Right atrium auricular region (tissue), 2 donors: ENCODE measurements around the gene DAP3. TPM values are rescaled to one million over a fixed set of nuclear protein-coding genes. Genes with fewer than 3 reads are reported as not detected.
A peak's percentile ranks its signal among the peaks of the same experiment; 100 is the strongest.
"Not testable (repeated sequence)": the region's sequence is repeated elsewhere in the genome, so short reads cannot be mapped to it uniquely, and the experiment has no call there.

Experiments
- DNase-seq: peaks from one replicate; pipeline ENCODE4 v3.0.0-alpha.2; 2019; ENCODE audit warnings: low spot score
- H3K27ac ChIP-seq, 2 donors: fragments of 200-600 bp; sonication (generic); 1 replicate in 1 of 2; 2 replicates in 1 of 2; pipeline ENCODE4 v1.5.1; 2016 to 2019
- H3K27me3 ChIP-seq, 2 donors: fragments of 200-600 bp; sonication (generic); one replicate each; pipeline versions ENCODE4 v1.5.1 to v1.6.0; 2017 to 2019
- H3K36me3 ChIP-seq: fragments of 200-600 bp; sonication (generic); one replicate; pipeline ENCODE4 v1.5.1; 2016
- H3K4me1 ChIP-seq, 2 donors: fragments of 200-600 bp; sonication (generic); one replicate each; pipeline versions ENCODE4 v1.5.1 to v1.6.0; 2017 to 2019
- H3K4me3 ChIP-seq, 2 donors: fragments of 200-600 bp; sonication (generic); 1 replicate in 1 of 2; 2 replicates in 1 of 2; pipeline ENCODE4 v1.5.1; 2017 to 2019; ENCODE audit warnings: mild to moderate bottlenecking in 1 of 2, moderate library complexity in 1 of 2
- H3K9me3 ChIP-seq, 2 donors: fragments of 200-600 bp; sonication (generic); one replicate each; pipeline ENCODE4 v1.5.1; 2019
- CTCF ChIP-seq, 2 donors: fragments of 200-600 bp; sonication (generic); IDR thresholded peaks; one replicate each; pipeline ENCODE4 v1.5.1; 2019; ENCODE audit warnings: antibody characterized with exemption in 2 of 2
- total RNA-seq, 2 donors: library from RNA; depleted of rRNA; stranded (reverse); fragments of >200 nt; gene quantifications; one replicate each; pipeline ENCODE4 v1.1.0, GENCODE V29; 2016

The DAP3 gene
- total RNA-seq, 2 donors from 2014 or later: 76.8 to 120 TPM

- Histone ChIP-seq H3K4me1 (no peaks in the 10 kb centered on the region), H3K4me3 (no peak overlapping the region), H3K27ac (no peak overlapping the region), H3K27me3 (no peaks in the 10 kb centered on the region), H3K36me3 (peaks cover 44% of the 10 kb centered on the region), H3K9me3 (no peaks in the 10 kb centered on the region)
- peak in 1 of 2 donors; percentile 61 for TF ChIP-seq CTCF (IDR thresholded peaks at IDR 0.05)
- DNase-seq: peak; percentile 60
These were observed 40.4 kb downstream of the DAP3 start for GRCh38 chr1:155729031-155729898.

- Histone ChIP-seq H3K36me3 (peaks cover 30% of the 10 kb centered on the region), H3K27me3 (no peaks in the 10 kb centered on the region), H3K27ac (no peak overlapping the region), H3K4me1 (no peaks in the 10 kb centered on the region), H3K4me3 (no peak overlapping the region), H3K9me3 (no peaks in the 10 kb centered on the region)
- no peak for TF ChIP-seq CTCF (IDR thresholded peaks at IDR 0.05)
- no peak for DNase-seq
These were observed 52.1 kb downstream of the DAP3 start for GRCh38 chr1:155740995-155741394.

GRCh38 chr1:155741908-155742307 lies 53.0 kb downstream of the DAP3 start:
- TF ChIP-seq CTCF (IDR thresholded peaks at IDR 0.05): no peak
- no peak overlapping the region for H3K27ac ChIP-seq
- H3K36me3 ChIP-seq: peaks cover 23% of the 10 kb centered on the region
- DNase-seq: no peak
- no peaks in the 10 kb centered on the region for H3K4me1 ChIP-seq
- no peaks in the 10 kb centered on the region for H3K9me3 ChIP-seq
- no peak overlapping the region for H3K4me3 ChIP-seq
- H3K27me3 ChIP-seq: no peaks in the 10 kb centered on the region

GRCh38 chr1:155744711-155745283 lies 55.9 kb downstream of the DAP3 start:
- Histone ChIP-seq H3K9me3 (no peaks in the 10 kb centered on the region), H3K4me1 (no peaks in the 10 kb centered on the region), H3K36me3 (peaks cover 13% of the 10 kb centered on the region), H3K4me3 (peak overlapping the region; percentile 40 to 65), H3K27ac (peak overlapping the region; percentile 53 to 70), H3K27me3 (no peaks in the 10 kb centered on the region)
- no peak for TF ChIP-seq CTCF (IDR thresholded peaks at IDR 0.05)
- no peak for DNase-seq

- H3K4me3 ChIP-seq: peak overlapping the region; percentile 40 to 65
- peak overlapping the region; percentile 53 to 70 for H3K27ac ChIP-seq
- peak; percentile 97 for DNase-seq
- H3K4me1 ChIP-seq, H3K27me3 ChIP-seq, H3K9me3 ChIP-seq: not testable (repeated sequence)
- peaks cover 13% of the 10 kb centered on the region for H3K36me3 ChIP-seq
These were observed 56.7 kb downstream of the DAP3 start for GRCh38 chr1:155745284-155746228.

- H3K4me1 ChIP-seq, DNase-seq, H3K27me3 ChIP-seq, H3K4me3 ChIP-seq, H3K9me3 ChIP-seq: not testable (repeated sequence)
- peaks cover 20% of the 10 kb centered on the region for H3K36me3 ChIP-seq
- peak overlapping the region in 1 of 2 donors; percentile 3 for H3K27ac ChIP-seq
These were observed 58.7 kb downstream of the DAP3 start for GRCh38 chr1:155747586-155747985.

- H3K9me3 ChIP-seq, H3K27me3 ChIP-seq, H3K4me1 ChIP-seq, DNase-seq, H3K4me3 ChIP-seq: not testable (repeated sequence)
- H3K27ac ChIP-seq: peak overlapping the region in 1 of 2 donors; percentile 3
- peaks cover 26% of the 10 kb centered on the region for H3K36me3 ChIP-seq
These were observed 59.2 kb downstream of the DAP3 start for GRCh38 chr1:155748141-155748540.

- not testable (repeated sequence) for H3K9me3 ChIP-seq, H3K27me3 ChIP-seq, H3K27ac ChIP-seq, H3K4me3 ChIP-seq, DNase-seq, H3K4me1 ChIP-seq
- H3K36me3 ChIP-seq: peaks cover 80% of the 10 kb centered on the region
These were observed 70.1 kb downstream of the DAP3 start for GRCh38 chr1:155759017-155759416.
